CD4-positive, alpha-beta T cell treated with Interleukin-1 beta for 1 hour (primary cell): ENCODE results near the gene DENND10.
A peak's percentile ranks its signal among the peaks of the same experiment; 100 is the strongest.
"Not testable (repeated sequence)": the region's sequence is repeated elsewhere in the genome, so short reads cannot be mapped to it uniquely, and the experiment has no call there.

Source experiments
- DNase-seq, 2 donors: peaks; one replicate each; pipeline ENCODE4 v3.0.0-alpha.2; 2020 to 2022

The DENND10 gene, protein sequence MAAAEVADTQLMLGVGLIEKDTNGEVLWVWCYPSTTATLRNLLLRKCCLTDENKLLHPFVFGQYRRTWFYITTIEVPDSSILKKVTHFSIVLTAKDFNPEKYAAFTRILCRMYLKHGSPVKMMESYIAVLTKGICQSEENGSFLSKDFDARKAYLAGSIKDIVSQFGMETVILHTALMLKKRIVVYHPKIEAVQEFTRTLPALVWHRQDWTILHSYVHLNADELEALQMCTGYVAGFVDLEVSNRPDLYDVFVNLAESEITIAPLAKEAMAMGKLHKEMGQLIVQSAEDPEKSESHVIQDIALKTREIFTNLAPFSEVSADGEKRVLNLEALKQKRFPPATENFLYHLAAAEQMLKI

DNA sequence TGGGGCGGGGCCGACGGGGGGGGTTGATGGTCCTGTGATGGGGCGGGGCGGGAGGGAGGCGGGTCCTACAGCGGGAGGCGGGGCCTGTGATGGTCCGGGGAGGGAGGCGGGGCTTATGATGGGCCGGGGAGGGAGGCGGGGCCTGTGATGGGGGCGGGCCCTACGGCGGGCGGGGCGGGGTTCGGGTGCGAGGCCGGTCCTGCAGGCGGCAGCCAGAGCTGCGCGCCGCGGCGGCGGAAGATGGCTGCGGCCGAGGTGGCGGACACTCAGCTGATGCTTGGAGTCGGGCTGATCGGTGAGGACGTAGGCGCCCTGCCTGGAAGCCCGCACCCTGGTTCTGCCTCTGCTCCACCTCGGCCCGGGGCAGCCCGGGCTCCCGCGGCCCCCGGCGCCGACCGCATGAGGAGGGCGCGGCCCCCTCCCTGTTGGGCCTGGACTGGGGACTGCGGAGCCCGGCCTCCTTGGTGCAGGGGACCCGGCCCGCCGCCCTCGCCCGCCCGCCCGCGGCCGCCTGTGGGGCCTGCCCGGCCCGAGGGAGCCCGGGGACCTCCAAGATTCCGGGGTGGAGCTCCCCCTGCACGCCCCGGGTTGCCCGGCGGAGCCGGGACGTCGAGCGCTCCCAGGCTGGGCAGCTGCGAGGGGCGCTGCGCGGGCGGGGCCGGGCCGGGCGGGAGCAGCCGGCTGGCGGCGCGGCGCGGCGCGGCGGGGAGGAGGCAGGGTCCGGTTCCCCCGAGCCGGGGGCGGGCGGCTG, at the start of gene DENND10:
Gene DENND10, plus strand, starts transcription at position 211 of the 751 bp plus-strand sequence. Its CDS starts 30 bp downstream, at position 241.
- DNase-seq: peak; percentile 78 to 80

- DNase-seq: no peak
These were observed 48.4 kb upstream of the DENND10 start for GRCh38 chr10:119055472-119055871.

- DNase-seq: no peak
These were observed 45.9 kb upstream of the DENND10 start for GRCh38 chr10:119058010-119058409.

- no peak for DNase-seq
These were observed 44.4 kb upstream of the DENND10 start for GRCh38 chr10:119059557-119059956.

GRCh38 chr10:119060107-119060506, 43.8 kb upstream of the DENND10 start:
- no peak for DNase-seq

GRCh38 chr10:119061352-119061751, 42.6 kb upstream of the DENND10 start:
- no peak for DNase-seq

DNA sequence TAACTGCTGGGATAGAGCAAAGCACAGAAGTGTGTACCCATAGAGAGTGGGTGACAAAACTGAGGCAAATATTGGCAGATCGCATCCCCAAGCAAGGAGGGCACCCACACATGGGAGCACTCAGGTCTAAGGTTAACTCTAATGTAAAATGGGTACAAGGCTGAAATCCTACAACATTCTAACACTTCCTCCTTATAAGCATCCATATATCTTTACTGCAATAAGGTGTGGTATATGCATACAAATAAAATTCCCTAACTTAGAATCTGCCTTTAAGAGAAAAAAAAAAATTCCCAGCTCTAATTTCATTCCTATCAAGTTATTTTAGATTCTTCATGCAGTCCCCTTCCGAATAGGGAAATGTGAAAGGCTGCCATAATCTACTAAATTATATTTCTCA, 42.0 kb upstream of the DENND10 start:
- no peak for DNase-seq

- DNase-seq: no peak
These were observed 33.3 kb upstream of the DENND10 start for GRCh38 chr10:119070395-119071165.

- no peak for DNase-seq
These were observed 30.3 kb upstream of the DENND10 start for GRCh38 chr10:119073584-119073983.

DNA sequence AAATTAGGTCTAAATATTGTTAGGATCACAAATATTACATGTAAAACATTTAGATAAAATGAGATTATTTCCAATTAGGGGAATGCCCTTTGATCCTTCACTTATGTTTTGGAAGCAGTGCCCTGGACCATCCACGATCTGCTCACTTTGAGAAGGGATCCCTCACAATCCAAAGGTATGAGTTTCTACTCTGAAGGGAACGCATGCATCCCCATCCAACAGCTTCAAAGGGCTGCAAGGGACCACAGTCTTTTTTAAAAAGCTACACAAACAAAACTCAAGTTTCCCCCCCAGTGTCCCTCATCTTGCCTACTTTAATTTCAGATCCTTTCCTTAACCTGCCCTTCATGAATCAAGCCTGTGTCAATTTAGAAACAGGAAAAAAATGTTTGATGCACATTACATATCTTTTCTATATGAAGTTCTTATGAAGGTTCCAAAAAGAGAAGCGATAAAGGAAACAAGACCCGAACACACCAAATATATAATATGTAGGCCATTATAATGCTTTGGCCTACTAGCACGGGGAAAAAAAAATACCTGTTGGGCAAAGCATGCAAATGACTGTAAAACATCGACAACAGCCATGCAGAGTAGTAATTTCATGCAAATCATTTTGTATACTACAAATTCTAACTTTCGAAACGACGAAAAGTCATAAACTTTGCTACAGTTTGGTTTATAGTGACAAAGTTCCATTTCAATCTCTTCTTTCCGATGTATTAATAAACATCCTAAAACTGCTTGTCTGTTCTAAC, 25.3 kb upstream of the DENND10 start:
- no peak for DNase-seq

- DNase-seq: peak; percentile 65 to 67
These were observed 24.1 kb upstream of the DENND10 start for GRCh38 chr10:119079599-119080520.

DNA sequence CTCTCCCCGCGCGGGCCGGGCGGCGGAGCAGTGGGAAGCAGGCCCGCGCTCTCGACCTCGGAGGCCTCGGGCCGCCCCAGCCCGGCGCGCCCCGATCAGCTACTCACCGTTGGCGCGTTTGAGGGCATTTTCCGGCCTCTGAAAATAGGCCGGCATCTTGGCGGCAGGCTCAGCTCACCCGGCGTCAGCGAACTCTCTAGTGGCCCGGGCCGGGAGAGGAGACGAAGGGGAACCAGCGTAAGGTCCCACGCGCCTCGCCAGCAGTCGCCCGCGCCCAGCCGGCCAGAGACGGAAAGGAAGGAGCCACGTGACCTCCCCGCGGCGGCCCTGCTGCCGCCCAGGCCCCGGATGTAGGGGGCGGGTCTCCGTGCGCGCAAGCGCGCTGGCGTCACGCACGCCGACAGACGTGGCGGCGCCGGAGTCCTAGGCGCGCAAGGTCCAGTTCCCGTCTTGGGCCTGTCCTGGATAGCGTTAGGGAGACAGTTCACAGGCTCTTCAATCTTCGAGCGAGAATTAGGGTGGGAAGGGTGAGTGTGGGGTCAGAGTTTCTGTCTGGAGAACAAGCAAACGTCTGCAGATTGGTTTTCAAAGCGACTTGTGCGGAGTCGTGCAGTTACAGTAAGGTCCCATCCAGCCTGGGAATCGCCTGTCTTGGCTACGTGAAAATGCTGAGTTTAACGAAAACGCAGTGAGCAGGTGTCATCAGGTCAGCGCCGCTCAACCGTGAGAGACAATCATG, 23.2 kb upstream of the DENND10 start, which contains the start of gene EIF3A:
Gene EIF3A, minus strand, starts transcription at position 297 of the 739 bp plus-strand sequence. Its CDS starts 141 bp downstream, at position 156.
- DNase-seq: peak; percentile 92 to 93

GRCh38 chr10:119084896-119085295, 19.0 kb upstream of the DENND10 start:
- no peak for DNase-seq

GRCh38 chr10:119087271-119087882, 16.5 kb upstream of the DENND10 start:
- no peak for DNase-seq

GRCh38 chr10:119090026-119090795, 13.7 kb upstream of the DENND10 start:
- DNase-seq: peak; percentile 21 to 55

- DNase-seq: peak; percentile 68 to 79
These were observed 12.9 kb upstream of the DENND10 start for GRCh38 chr10:119090968-119091367.

- DNase-seq: peak in 1 of 2 donors; percentile 34
These were observed 8.3 kb upstream of the DENND10 start for GRCh38 chr10:119095640-119096039.

DNA sequence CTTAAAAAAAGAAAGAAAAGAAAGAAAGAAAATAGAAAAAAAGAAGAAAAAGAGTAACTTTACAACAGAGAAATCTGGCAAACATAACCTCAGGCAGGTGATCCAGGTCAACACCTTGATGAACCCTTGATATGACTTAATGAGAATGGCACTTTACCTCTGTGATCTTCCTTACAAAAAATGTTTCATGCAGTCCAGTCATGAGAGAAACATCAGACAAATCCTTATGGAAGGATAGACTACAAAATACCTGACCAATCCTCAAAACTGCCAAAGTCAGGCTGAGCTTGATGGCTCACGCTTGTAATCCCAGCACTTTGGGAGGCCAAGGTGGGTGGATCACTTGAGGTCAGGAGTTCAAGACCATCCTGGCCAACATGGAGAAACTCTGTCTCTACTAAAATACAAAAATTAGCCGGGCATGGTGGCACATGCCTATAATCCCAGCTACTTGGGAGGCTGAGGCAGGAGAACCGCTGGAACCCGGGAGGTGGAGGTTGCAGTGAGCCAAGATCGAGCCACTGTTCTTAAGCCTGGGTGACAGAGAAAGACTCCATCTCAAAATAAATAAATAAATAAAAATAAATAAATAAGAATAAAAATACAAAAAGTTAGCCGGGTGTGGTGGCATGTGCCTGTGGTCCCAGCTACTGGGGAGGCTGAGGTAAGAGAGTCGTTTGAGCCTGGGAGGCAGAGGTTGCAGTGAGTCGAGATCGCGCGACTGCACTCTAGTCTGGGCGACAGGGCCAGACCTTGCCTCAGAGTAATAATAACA, 7.1 kb upstream of the DENND10 start:
- DNase-seq: not testable (repeated sequence)
